WTC11 (cell line): Measurements from ENCODE around the gene ZC2HC1C. TPM values are rescaled to one million over a fixed set of nuclear protein-coding genes. Genes with fewer than 3 reads are reported as not detected.
A peak's percentile ranks its signal among the peaks of the same experiment; 100 is the strongest.

Experiments
- ATF1 ChIP-seq: sonication (generic); formaldehyde crosslinking; IDR thresholded peaks from 2 replicates; pipeline ENCODE4 v1.8.1; 2023; ENCODE audit warnings: mild to moderate bottlenecking, moderate library complexity, missing genetic modification reagents
- CREB1 ChIP-seq: sonication (generic); formaldehyde crosslinking; IDR thresholded peaks from 2 replicates; pipeline ENCODE4 v1.8.0; 2023; ENCODE audit warnings: mild to moderate bottlenecking, missing genetic modification reagents
- CREM ChIP-seq: sonication (generic); formaldehyde crosslinking; IDR thresholded peaks from 2 replicates; pipeline ENCODE4 v1.8.1; 2022; ENCODE audit warnings: mild to moderate bottlenecking, missing genetic modification reagents, moderate library complexity
- GTF2I ChIP-seq: fragments of 250-450 bp; sonication (Bioruptor Pico); conservative IDR thresholded peaks from 2 replicates; pipeline ENCODE4 v1.4.0; 2021; ENCODE audit warnings: mild to moderate bottlenecking
- HMGA2 ChIP-seq: fragments of 250-450 bp; sonication (Bioruptor Pico); IDR thresholded peaks from 2 replicates; pipeline ENCODE4 v1.4.0; 2021; ENCODE audit warnings: mild to moderate bottlenecking, moderate library complexity
- JUN ChIP-seq: sonication (generic); formaldehyde crosslinking; IDR thresholded peaks from 2 replicates; pipeline ENCODE4 v1.8.0; 2023; ENCODE audit warnings: mild to moderate bottlenecking, missing genetic modification reagents
- MYBL2 ChIP-seq: sonication (generic); formaldehyde crosslinking; IDR thresholded peaks from 2 replicates; pipeline ENCODE4 v1.8.1; 2023; ENCODE audit warnings: mild to moderate bottlenecking, moderate library complexity, missing genetic modification reagents
- NFE2L1 ChIP-seq: sonication (generic); formaldehyde crosslinking; IDR thresholded peaks from 2 replicates; pipeline ENCODE4 v1.8.1; 2023; ENCODE audit warnings: missing genetic modification reagents
- NFYB ChIP-seq: sonication (generic); formaldehyde crosslinking; conservative IDR thresholded peaks from 2 replicates; pipeline ENCODE4 v1.8.0; 2022; ENCODE audit warnings: low read depth, missing genetic modification reagents
- PRRX2 ChIP-seq: fragments of 250-450 bp; sonication (Bioruptor Pico); IDR thresholded peaks from 2 replicates; pipeline ENCODE4 v1.8.0; 2021; ENCODE audit warnings: mild to moderate bottlenecking
- RORB ChIP-seq: fragments of 250-450 bp; sonication (Bioruptor Pico); IDR thresholded peaks from 2 replicates; pipeline ENCODE4 v1.9.0; 2021; ENCODE audit warnings: mild to moderate bottlenecking
- SOX15 ChIP-seq: fragments of 250-450 bp; sonication (Bioruptor Pico); IDR thresholded peaks from 2 replicates; pipeline ENCODE4 v1.9.0; 2021; ENCODE audit warnings: mild to moderate bottlenecking
- TP53 ChIP-seq: sonication (generic); formaldehyde crosslinking; IDR thresholded peaks from 2 replicates; pipeline ENCODE4 v1.8.1; 2023; ENCODE audit warnings: mild to moderate bottlenecking, missing genetic modification reagents
- ZBTB21 ChIP-seq: sonication (generic); formaldehyde crosslinking; IDR thresholded peaks from 2 replicates; pipeline ENCODE4 v1.8.1; 2023; ENCODE audit warnings: mild to moderate bottlenecking, missing genetic modification reagents, borderline replicate concordance
- ZNF121 ChIP-seq: sonication (generic); formaldehyde crosslinking; IDR thresholded peaks from 2 replicates; pipeline ENCODE4 v1.8.0; 2023; ENCODE audit warnings: missing genetic modification reagents
- ZNF232 ChIP-seq: sonication (generic); formaldehyde crosslinking; IDR thresholded peaks from 2 replicates; pipeline ENCODE4 v1.8.0; 2022; ENCODE audit warnings: mild to moderate bottlenecking, missing genetic modification reagents
- ZNF317 ChIP-seq: sonication (generic); formaldehyde crosslinking; IDR thresholded peaks from 2 replicates; pipeline ENCODE4 v1.8.1; 2023; ENCODE audit warnings: low read depth, mild to moderate bottlenecking, moderate library complexity, missing genetic modification reagents, borderline replicate concordance
- ZNF671 ChIP-seq: fragments of 250-450 bp; sonication (Bioruptor Pico); IDR thresholded peaks from 2 replicates; pipeline ENCODE4 v1.8.0; 2021; ENCODE audit warnings: mild to moderate bottlenecking
- total RNA-seq: library from RNA; stranded (reverse); gene quantifications from 3 replicates; pipeline ENCODE4 v1.2.3, GENCODE V29; 2021
- TF ChIP-seq, protein P1 (sequence below): sonication (generic); formaldehyde crosslinking; IDR thresholded peaks from 2 replicates; pipeline ENCODE4 v1.8.0; 2022; ENCODE audit warnings: mild to moderate bottlenecking, missing genetic modification reagents
- TF ChIP-seq, protein P2 (sequence below): sonication (generic); formaldehyde crosslinking; IDR thresholded peaks from 2 replicates; pipeline ENCODE4 v1.8.1; 2022; ENCODE audit warnings: low read depth, mild to moderate bottlenecking, moderate library complexity, missing genetic modification reagents, borderline replicate concordance
- TF ChIP-seq, protein P3 (sequence below): sonication (generic); formaldehyde crosslinking; IDR thresholded peaks from 2 replicates; pipeline ENCODE4 v1.8.1; 2023; ENCODE audit warnings: mild to moderate bottlenecking, missing genetic modification reagents
- TF ChIP-seq, protein P4 (sequence below): sonication (generic); formaldehyde crosslinking; IDR thresholded peaks from 2 replicates; pipeline ENCODE4 v1.8.0; 2023; ENCODE audit warnings: missing genetic modification reagents, mild to moderate bottlenecking, borderline replicate concordance
- TF ChIP-seq, protein P5 (sequence below): fragments of 250-450 bp; sonication (Bioruptor Pico); IDR thresholded peaks from 2 replicates; pipeline ENCODE4 v1.9.0; 2021; ENCODE audit warnings: moderate library complexity, mild to moderate bottlenecking, inconsistent platforms, borderline replicate concordance
- TF ChIP-seq, protein P6 (sequence below): fragments of 250-450 bp; sonication (Bioruptor Pico); IDR thresholded peaks from 2 replicates; pipeline ENCODE4 v1.9.0; 2021; ENCODE audit warnings: mild to moderate bottlenecking, borderline replicate concordance
- TF ChIP-seq, protein P7 (sequence below): sonication (generic); formaldehyde crosslinking; IDR thresholded peaks from 2 replicates; pipeline ENCODE4 v1.8.0; 2023; ENCODE audit warnings: missing genetic modification reagents

ZC2HC1C gene
- total RNA-seq, 1 experiment from 2014 or later, result 1.6 TPM

DNA sequence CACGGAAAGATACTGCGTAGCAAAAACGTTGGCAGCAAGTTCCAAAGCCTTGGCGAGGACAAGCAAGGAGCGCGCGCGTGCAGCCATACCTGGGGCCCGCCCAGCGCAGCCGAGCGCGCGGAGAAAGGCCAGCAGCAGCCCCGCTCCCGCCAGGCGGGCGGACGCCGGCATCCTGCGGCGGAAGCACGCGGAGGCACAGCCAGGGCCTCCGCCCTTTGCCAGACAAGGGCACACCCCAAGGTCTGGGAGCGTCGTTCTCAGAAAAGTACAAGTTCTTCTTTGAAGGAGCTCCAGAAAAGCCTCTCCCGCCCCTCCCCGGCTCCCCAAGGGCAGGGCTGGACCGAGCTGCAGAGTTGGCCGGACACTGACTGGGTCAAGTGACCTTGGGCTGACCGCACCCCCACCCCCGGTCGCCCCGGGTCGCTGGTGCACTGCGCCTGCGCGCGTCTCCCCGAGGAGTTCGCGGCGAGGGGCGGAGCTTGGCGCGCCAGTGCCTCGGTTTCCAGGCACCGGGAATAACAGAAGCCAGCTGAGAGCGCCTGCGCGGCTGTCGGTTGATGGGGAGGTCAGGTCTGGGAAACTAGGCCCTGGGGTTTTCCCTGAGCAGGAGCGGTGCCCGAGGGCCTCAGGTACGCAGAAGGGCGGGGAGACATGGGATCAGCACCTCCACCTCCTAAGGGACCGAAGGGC, at the start of gene ZC2HC1C (continued):
- TF ChIP-seq, protein P1, sequence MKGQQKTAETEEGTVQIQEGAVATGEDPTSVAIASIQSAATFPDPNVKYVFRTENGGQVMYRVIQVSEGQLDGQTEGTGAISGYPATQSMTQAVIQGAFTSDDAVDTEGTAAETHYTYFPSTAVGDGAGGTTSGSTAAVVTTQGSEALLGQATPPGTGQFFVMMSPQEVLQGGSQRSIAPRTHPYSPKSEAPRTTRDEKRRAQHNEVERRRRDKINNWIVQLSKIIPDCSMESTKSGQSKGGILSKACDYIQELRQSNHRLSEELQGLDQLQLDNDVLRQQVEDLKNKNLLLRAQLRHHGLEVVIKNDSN, result no peak; the same call in 1 of the 2 replicates
- TF ChIP-seq, protein P2, sequence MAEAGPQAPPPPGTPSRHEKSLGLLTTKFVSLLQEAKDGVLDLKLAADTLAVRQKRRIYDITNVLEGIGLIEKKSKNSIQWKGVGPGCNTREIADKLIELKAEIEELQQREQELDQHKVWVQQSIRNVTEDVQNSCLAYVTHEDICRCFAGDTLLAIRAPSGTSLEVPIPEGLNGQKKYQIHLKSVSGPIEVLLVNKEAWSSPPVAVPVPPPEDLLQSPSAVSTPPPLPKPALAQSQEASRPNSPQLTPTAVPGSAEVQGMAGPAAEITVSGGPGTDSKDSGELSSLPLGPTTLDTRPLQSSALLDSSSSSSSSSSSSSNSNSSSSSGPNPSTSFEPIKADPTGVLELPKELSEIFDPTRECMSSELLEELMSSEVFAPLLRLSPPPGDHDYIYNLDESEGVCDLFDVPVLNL (CRISPR knock-in tag), result peak; percentile 64; the same call in 1 of the 2 replicates
- no peak for TF ChIP-seq ATF1 (CRISPR knock-in tag)
- TF ChIP-seq NFYB (CRISPR knock-in tag), result no peak
- TF ChIP-seq MYBL2, result no peak
- no peak for TF ChIP-seq ZBTB21 (CRISPR knock-in tag)
- no peak for TF ChIP-seq CREM (CRISPR knock-in tag)
- TF ChIP-seq, protein P3, sequence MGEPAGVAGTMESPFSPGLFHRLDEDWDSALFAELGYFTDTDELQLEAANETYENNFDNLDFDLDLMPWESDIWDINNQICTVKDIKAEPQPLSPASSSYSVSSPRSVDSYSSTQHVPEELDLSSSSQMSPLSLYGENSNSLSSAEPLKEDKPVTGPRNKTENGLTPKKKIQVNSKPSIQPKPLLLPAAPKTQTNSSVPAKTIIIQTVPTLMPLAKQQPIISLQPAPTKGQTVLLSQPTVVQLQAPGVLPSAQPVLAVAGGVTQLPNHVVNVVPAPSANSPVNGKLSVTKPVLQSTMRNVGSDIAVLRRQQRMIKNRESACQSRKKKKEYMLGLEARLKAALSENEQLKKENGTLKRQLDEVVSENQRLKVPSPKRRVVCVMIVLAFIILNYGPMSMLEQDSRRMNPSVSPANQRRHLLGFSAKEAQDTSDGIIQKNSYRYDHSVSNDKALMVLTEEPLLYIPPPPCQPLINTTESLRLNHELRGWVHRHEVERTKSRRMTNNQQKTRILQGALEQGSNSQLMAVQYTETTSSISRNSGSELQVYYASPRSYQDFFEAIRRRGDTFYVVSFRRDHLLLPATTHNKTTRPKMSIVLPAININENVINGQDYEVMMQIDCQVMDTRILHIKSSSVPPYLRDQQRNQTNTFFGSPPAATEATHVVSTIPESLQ (CRISPR knock-in tag), result no peak
- TF ChIP-seq NFE2L1 (CRISPR knock-in tag), result no peak; the same call in 1 of the 2 replicates
- TF ChIP-seq, protein P4, sequence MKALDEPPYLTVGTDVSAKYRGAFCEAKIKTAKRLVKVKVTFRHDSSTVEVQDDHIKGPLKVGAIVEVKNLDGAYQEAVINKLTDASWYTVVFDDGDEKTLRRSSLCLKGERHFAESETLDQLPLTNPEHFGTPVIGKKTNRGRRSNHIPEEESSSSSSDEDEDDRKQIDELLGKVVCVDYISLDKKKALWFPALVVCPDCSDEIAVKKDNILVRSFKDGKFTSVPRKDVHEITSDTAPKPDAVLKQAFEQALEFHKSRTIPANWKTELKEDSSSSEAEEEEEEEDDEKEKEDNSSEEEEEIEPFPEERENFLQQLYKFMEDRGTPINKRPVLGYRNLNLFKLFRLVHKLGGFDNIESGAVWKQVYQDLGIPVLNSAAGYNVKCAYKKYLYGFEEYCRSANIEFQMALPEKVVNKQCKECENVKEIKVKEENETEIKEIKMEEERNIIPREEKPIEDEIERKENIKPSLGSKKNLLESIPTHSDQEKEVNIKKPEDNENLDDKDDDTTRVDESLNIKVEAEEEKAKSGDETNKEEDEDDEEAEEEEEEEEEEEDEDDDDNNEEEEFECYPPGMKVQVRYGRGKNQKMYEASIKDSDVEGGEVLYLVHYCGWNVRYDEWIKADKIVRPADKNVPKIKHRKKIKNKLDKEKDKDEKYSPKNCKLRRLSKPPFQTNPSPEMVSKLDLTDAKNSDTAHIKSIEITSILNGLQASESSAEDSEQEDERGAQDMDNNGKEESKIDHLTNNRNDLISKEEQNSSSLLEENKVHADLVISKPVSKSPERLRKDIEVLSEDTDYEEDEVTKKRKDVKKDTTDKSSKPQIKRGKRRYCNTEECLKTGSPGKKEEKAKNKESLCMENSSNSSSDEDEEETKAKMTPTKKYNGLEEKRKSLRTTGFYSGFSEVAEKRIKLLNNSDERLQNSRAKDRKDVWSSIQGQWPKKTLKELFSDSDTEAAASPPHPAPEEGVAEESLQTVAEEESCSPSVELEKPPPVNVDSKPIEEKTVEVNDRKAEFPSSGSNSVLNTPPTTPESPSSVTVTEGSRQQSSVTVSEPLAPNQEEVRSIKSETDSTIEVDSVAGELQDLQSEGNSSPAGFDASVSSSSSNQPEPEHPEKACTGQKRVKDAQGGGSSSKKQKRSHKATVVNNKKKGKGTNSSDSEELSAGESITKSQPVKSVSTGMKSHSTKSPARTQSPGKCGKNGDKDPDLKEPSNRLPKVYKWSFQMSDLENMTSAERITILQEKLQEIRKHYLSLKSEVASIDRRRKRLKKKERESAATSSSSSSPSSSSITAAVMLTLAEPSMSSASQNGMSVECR, result peak; percentile 74; the same call in 1 of the 2 replicates
- TF ChIP-seq, protein P5, sequence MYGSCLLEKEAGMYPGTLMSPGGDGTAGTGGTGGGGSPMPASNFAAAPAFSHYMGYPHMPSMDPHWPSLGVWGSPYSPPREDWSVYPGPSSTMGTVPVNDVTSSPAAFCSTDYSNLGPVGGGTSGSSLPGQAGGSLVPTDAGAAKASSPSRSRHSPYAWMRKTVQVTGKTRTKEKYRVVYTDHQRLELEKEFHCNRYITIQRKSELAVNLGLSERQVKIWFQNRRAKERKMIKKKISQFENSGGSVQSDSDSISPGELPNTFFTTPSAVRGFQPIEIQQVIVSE (CRISPR knock-in tag), result no peak
- TF ChIP-seq ZNF232 (CRISPR knock-in tag), result no peak
- TF ChIP-seq TP53, result no peak
- no peak for TF ChIP-seq RORB (CRISPR knock-in tag)
- TF ChIP-seq CREB1, result no peak
- no peak for TF ChIP-seq HMGA2 (CRISPR knock-in tag)
- no peak for TF ChIP-seq ZNF121
- no peak for TF ChIP-seq GTF2I (CRISPR knock-in tag)
- TF ChIP-seq, protein P6, sequence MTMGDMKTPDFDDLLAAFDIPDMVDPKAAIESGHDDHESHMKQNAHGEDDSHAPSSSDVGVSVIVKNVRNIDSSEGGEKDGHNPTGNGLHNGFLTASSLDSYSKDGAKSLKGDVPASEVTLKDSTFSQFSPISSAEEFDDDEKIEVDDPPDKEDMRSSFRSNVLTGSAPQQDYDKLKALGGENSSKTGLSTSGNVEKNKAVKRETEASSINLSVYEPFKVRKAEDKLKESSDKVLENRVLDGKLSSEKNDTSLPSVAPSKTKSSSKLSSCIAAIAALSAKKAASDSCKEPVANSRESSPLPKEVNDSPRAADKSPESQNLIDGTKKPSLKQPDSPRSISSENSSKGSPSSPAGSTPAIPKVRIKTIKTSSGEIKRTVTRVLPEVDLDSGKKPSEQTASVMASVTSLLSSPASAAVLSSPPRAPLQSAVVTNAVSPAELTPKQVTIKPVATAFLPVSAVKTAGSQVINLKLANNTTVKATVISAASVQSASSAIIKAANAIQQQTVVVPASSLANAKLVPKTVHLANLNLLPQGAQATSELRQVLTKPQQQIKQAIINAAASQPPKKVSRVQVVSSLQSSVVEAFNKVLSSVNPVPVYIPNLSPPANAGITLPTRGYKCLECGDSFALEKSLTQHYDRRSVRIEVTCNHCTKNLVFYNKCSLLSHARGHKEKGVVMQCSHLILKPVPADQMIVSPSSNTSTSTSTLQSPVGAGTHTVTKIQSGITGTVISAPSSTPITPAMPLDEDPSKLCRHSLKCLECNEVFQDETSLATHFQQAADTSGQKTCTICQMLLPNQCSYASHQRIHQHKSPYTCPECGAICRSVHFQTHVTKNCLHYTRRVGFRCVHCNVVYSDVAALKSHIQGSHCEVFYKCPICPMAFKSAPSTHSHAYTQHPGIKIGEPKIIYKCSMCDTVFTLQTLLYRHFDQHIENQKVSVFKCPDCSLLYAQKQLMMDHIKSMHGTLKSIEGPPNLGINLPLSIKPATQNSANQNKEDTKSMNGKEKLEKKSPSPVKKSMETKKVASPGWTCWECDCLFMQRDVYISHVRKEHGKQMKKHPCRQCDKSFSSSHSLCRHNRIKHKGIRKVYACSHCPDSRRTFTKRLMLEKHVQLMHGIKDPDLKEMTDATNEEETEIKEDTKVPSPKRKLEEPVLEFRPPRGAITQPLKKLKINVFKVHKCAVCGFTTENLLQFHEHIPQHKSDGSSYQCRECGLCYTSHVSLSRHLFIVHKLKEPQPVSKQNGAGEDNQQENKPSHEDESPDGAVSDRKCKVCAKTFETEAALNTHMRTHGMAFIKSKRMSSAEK (CRISPR knock-in tag), result 0 out of 2 replicates have a peak, but pooled peaks have one; percentile 39
- TF ChIP-seq SOX15 (CRISPR knock-in tag), result no peak
- TF ChIP-seq PRRX2, result no peak
- TF ChIP-seq ZNF317 (CRISPR knock-in tag), result no peak
- TF ChIP-seq JUN (CRISPR knock-in tag), result peak; percentile 66; the same call in 1 of the 2 replicates
- TF ChIP-seq, protein P7, sequence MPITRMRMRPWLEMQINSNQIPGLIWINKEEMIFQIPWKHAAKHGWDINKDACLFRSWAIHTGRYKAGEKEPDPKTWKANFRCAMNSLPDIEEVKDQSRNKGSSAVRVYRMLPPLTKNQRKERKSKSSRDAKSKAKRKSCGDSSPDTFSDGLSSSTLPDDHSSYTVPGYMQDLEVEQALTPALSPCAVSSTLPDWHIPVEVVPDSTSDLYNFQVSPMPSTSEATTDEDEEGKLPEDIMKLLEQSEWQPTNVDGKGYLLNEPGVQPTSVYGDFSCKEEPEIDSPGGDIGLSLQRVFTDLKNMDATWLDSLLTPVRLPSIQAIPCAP (CRISPR knock-in tag), result no peak
- no peak for TF ChIP-seq ZNF671
